Fibroblast of gingiva (primary cell): ENCODE results near the gene PRIMA1.
"Not testable (repeated sequence)": the region's sequence is repeated elsewhere in the genome, so short reads cannot be mapped to it uniquely, and the experiment has no call there.

ENCODE experiments used
- DNase-seq: peaks from one replicate; pipeline ENCODE4 v3.0.0-alpha.2; 2011; ENCODE audit warnings: low read depth

PRIMA1 gene

GRCh38 chr14:93788293-93788542 lies at the start of gene PRIMA1:
Gene PRIMA1, minus strand, starts transcription at chr14:93788485. Its CDS starts 767 bp downstream, at chr14:93787718.
- DNase-seq = no peak

GRCh38 chr14:93834699-93835371 lies 46.5 kb upstream of the PRIMA1 start:
- no peak for DNase-seq

- no peak for DNase-seq
Observed at GRCh38 chr14:93832665-93833064, 44.4 kb upstream of the PRIMA1 start.

GRCh38 chr14:93832081-93832480 lies 43.8 kb upstream of the PRIMA1 start:
- no peak for DNase-seq

- DNase-seq = no peak
Observed at GRCh38 chr14:93830753-93831461, 42.6 kb upstream of the PRIMA1 start.

- DNase-seq = no peak
Observed at GRCh38 chr14:93829839-93830481, 41.7 kb upstream of the PRIMA1 start.

GRCh38 chr14:93825235-93825553 lies 36.9 kb upstream of the PRIMA1 start:
- DNase-seq = no peak

GRCh38 chr14:93824518-93825234 lies 36.4 kb upstream of the PRIMA1 start:
- DNase-seq = no peak

GRCh38 chr14:93824076-93824475 lies 35.8 kb upstream of the PRIMA1 start:
- DNase-seq = no peak

- no peak for DNase-seq
Observed at GRCh38 chr14:93821051-93821450, 32.8 kb upstream of the PRIMA1 start.

GRCh38 chr14:93818857-93819256 lies 30.6 kb upstream of the PRIMA1 start:
- no peak for DNase-seq

- no peak for DNase-seq
Observed at GRCh38 chr14:93811676-93812075, 23.4 kb upstream of the PRIMA1 start.

- no peak for DNase-seq
Observed at GRCh38 chr14:93811020-93811419, 22.7 kb upstream of the PRIMA1 start.

- not testable (repeated sequence) for DNase-seq
Observed at GRCh38 chr14:93809491-93810420, 21.5 kb upstream of the PRIMA1 start.

- DNase-seq = no peak
Observed at GRCh38 chr14:93804654-93805053, 16.4 kb upstream of the PRIMA1 start.

GRCh38 chr14:93803408-93804318 lies 15.4 kb upstream of the PRIMA1 start:
- no peak for DNase-seq

- DNase-seq = no peak
Observed at GRCh38 chr14:93799989-93800921, 12.0 kb upstream of the PRIMA1 start.

GRCh38 chr14:93799617-93799988 lies 11.3 kb upstream of the PRIMA1 start:
- DNase-seq = no peak

GRCh38 chr14:93797536-93797935 lies 9.3 kb upstream of the PRIMA1 start:
- DNase-seq = no peak

- no peak for DNase-seq
Observed at GRCh38 chr14:93797071-93797470, 8.8 kb upstream of the PRIMA1 start.
